ENCODE results near the gene IFI27. TPM values are rescaled to one million over a fixed set of nuclear protein-coding genes. Genes with fewer than 3 reads are reported as not detected.

Gene IFI27
- total and polyA plus RNA-seq, 4 donors = 94.1 to 883 (median 378) TPM

DNA sequence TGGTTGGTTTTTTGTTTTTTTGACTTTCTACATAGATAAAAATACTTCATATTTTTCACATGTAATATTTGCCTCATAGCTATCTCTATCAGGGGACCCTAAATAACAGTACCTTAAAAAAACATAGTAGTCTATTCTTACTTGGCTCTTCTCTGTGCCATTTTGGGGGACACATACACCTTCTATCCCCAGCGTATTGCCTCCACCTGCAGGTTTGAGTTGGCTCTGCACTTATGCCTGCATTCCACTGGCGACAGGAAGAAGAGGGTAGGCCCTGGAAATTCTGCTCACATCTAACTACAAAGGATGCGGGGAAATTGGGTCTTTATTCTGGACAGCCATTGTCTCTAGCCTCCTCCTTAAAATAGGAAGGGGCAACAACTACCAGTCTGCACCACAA lies 32.7 kb downstream of the IFI27 start:
- H3K9me3 ChIP-seq (ENCODE audit: control insufficient read depth in 4 of 4, insufficient read depth in 3 of 4, low read length in 3 of 4) = no peaks in the 10 kb centered on the region
- H3K4me1 ChIP-seq (ENCODE audit: control insufficient read depth in 5 of 5, insufficient read depth in 5 of 5, low read length in 5 of 5) = peaks cover 0 to 8% (median 0%) of the 10 kb centered on the region in 5 donors
- no peak overlapping the region for H3K27ac ChIP-seq (ENCODE audit: low read depth in 1 of 2, low read length in 1 of 2)
- no peaks in the 10 kb centered on the region for H3K27me3 ChIP-seq (ENCODE audit: control insufficient read depth in 3 of 3, insufficient read depth in 3 of 3, low read length in 2 of 3)
- no peak for DNase-seq
- no peaks in the 10 kb centered on the region for H3K36me3 ChIP-seq (ENCODE audit: control insufficient read depth in 4 of 4, insufficient read depth in 4 of 4, low read length in 4 of 4)
- TF ChIP-seq, protein P1, sequence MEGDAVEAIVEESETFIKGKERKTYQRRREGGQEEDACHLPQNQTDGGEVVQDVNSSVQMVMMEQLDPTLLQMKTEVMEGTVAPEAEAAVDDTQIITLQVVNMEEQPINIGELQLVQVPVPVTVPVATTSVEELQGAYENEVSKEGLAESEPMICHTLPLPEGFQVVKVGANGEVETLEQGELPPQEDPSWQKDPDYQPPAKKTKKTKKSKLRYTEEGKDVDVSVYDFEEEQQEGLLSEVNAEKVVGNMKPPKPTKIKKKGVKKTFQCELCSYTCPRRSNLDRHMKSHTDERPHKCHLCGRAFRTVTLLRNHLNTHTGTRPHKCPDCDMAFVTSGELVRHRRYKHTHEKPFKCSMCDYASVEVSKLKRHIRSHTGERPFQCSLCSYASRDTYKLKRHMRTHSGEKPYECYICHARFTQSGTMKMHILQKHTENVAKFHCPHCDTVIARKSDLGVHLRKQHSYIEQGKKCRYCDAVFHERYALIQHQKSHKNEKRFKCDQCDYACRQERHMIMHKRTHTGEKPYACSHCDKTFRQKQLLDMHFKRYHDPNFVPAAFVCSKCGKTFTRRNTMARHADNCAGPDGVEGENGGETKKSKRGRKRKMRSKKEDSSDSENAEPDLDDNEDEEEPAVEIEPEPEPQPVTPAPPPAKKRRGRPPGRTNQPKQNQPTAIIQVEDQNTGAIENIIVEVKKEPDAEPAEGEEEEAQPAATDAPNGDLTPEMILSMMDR (IDR thresholded peaks at IDR 0.05; ENCODE audit: control extremely low read depth, extremely low read depth) = no peak
- H3K9ac ChIP-seq (ENCODE audit: insufficient read depth in 1 of 2, low read length in 2 of 2) = no peak overlapping the region
- WGBS, 2 donors = 84 to 86% methylated on average over 3 of the region's 3 CpGs
- H3K4me3 ChIP-seq = no peak overlapping the region
- ATAC-seq (ENCODE audit: insufficient read depth, low FRiP score) = no peak

DNA sequence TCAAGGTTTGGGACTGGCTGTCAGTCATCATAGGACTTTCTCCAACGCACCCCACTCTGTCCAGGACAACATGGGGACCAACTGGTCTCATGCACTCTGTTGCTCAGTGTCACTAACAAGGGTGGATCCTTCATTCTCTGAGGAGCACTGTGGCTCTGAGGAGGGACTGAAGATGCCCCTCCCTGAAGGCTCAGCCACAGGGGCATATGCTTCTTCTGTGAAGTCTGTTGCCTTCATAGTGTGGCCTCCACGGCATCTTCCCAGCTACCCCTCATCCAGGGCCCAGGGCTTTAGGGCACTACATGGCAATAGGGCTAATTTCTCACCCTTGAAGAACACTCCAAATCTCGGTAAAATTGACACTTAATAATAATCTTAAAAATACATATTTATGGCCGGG lies 33.2 kb downstream of the IFI27 start:
- DNase-seq = no peak
- peaks cover 0 to 8% (median 0%) of the 10 kb centered on the region in 5 donors for H3K4me1 ChIP-seq (ENCODE audit: control insufficient read depth in 5 of 5, insufficient read depth in 5 of 5, low read length in 5 of 5)
- TF ChIP-seq, protein P1 (IDR thresholded peaks at IDR 0.05; ENCODE audit: control extremely low read depth, extremely low read depth) = no peak
- H3K27ac ChIP-seq (ENCODE audit: low read depth in 1 of 2, low read length in 1 of 2) = no peak overlapping the region
- no peaks in the 10 kb centered on the region for H3K27me3 ChIP-seq (ENCODE audit: control insufficient read depth in 3 of 3, insufficient read depth in 3 of 3, low read length in 2 of 3)
- no peak for ATAC-seq (ENCODE audit: insufficient read depth, low FRiP score)
- H3K9ac ChIP-seq (ENCODE audit: insufficient read depth in 1 of 2, low read length in 2 of 2) = no peak overlapping the region
- no peaks in the 10 kb centered on the region for H3K9me3 ChIP-seq (ENCODE audit: control insufficient read depth in 4 of 4, insufficient read depth in 3 of 4, low read length in 3 of 4)
- H3K36me3 ChIP-seq (ENCODE audit: control insufficient read depth in 4 of 4, insufficient read depth in 4 of 4, low read length in 4 of 4) = no peaks in the 10 kb centered on the region
- H3K4me3 ChIP-seq = no peak overlapping the region
- WGBS, 2 donors = 94% methylated on average over 4 of the region's 4 CpGs

DNA sequence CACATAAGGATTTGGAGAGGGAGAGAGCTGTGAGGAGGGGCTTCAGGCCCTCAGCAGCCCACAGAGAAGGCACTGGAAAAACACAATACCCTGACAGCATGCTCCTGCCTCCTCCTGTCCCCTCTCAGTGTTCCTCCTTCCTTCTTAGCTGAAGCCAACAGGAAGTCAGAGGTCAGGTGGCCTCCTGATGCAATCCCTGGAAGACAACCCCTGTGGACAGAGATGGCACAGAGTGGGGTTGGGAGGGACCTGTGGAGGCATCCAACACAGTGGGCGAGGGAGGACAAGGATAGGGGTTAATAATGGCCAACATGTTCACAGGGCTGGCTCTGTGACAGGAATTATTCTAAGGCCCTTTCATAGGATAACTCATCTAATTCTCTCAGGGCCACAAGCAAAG lies 34.2 kb downstream of the IFI27 start:
- DNase-seq (no peak), ATAC-seq (ENCODE audit: insufficient read depth, low FRiP score) (no peak)
- WGBS, 2 donors = 79 to 92% methylated on average over 1 of the region's 1 CpG
- TF ChIP-seq, protein P1 (IDR thresholded peaks at IDR 0.05; ENCODE audit: control extremely low read depth, extremely low read depth) = no peak
- H3K9me3 ChIP-seq (ENCODE audit: control insufficient read depth in 4 of 4, insufficient read depth in 3 of 4, low read length in 3 of 4) = no peaks in the 10 kb centered on the region
- H3K4me1 ChIP-seq (ENCODE audit: control insufficient read depth in 5 of 5, insufficient read depth in 5 of 5, low read length in 5 of 5) = peaks cover 0 to 8% (median 0%) of the 10 kb centered on the region in 5 donors
- no peak overlapping the region for H3K4me3 ChIP-seq
- no peaks in the 10 kb centered on the region for H3K27me3 ChIP-seq (ENCODE audit: control insufficient read depth in 3 of 3, insufficient read depth in 3 of 3, low read length in 2 of 3)
- no peak overlapping the region for H3K9ac ChIP-seq (ENCODE audit: insufficient read depth in 1 of 2, low read length in 2 of 2)
- no peaks in the 10 kb centered on the region for H3K36me3 ChIP-seq (ENCODE audit: control insufficient read depth in 4 of 4, insufficient read depth in 4 of 4, low read length in 4 of 4)
- no peak overlapping the region for H3K27ac ChIP-seq (ENCODE audit: low read depth in 1 of 2, low read length in 1 of 2)

DNA sequence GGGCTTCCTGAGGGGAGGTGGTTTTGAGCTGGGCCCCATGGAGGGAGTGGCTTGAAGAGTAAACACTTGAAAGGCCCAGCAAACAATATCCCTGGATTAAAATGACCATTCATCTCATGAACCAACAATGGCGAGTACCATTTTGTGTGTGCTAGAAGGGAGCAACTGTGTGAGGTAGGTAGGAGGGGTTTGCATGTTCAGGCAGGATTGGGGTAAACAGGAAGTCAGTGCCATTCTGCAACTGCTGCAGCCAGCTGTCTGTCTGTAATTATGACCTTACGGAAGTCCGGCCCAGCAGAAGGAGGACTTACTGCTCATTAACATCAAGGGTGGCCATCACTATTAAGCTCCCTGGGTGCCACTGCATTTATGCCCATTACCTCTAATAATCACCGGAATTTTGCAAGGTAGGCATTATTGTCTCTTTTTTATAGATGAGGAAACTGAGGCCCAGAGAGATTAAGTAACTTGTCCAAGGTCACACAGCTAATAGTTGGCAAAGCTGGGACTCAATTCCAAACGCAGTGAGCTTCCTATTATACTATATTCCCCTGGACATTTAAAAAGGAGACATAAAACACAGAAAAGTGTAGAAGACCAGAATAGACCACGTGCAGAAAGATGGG lies 35.5 kb downstream of the IFI27 start:
- no peaks in the 10 kb centered on the region for H3K36me3 ChIP-seq (ENCODE audit: control insufficient read depth in 4 of 4, insufficient read depth in 4 of 4, low read length in 4 of 4)
- no peaks in the 10 kb centered on the region for H3K27me3 ChIP-seq (ENCODE audit: control insufficient read depth in 3 of 3, insufficient read depth in 3 of 3, low read length in 2 of 3)
- H3K27ac ChIP-seq (ENCODE audit: low read depth in 1 of 2, low read length in 1 of 2) = no peak overlapping the region
- H3K4me1 ChIP-seq (ENCODE audit: control insufficient read depth in 5 of 5, insufficient read depth in 5 of 5, low read length in 5 of 5) = peaks cover 0 to 8% (median 0%) of the 10 kb centered on the region in 5 donors
- H3K9me3 ChIP-seq (ENCODE audit: control insufficient read depth in 4 of 4, insufficient read depth in 3 of 4, low read length in 3 of 4) = no peaks in the 10 kb centered on the region
- H3K9ac ChIP-seq (ENCODE audit: insufficient read depth in 1 of 2, low read length in 2 of 2) = no peak overlapping the region
- 58 to 72% methylated on average over 6 of the region's 6 CpGs for WGBS, 2 donors
- TF ChIP-seq, protein P1 (IDR thresholded peaks at IDR 0.05; ENCODE audit: control extremely low read depth, extremely low read depth) = no peak
- H3K4me3 ChIP-seq = no peak overlapping the region
- peak; percentile 29 to 52 (median 33) for DNase-seq
- ATAC-seq (ENCODE audit: insufficient read depth, low FRiP score) = no peak
